Measurements from ENCODE around the gene HOOK2.

HOOK2 gene

DNA sequence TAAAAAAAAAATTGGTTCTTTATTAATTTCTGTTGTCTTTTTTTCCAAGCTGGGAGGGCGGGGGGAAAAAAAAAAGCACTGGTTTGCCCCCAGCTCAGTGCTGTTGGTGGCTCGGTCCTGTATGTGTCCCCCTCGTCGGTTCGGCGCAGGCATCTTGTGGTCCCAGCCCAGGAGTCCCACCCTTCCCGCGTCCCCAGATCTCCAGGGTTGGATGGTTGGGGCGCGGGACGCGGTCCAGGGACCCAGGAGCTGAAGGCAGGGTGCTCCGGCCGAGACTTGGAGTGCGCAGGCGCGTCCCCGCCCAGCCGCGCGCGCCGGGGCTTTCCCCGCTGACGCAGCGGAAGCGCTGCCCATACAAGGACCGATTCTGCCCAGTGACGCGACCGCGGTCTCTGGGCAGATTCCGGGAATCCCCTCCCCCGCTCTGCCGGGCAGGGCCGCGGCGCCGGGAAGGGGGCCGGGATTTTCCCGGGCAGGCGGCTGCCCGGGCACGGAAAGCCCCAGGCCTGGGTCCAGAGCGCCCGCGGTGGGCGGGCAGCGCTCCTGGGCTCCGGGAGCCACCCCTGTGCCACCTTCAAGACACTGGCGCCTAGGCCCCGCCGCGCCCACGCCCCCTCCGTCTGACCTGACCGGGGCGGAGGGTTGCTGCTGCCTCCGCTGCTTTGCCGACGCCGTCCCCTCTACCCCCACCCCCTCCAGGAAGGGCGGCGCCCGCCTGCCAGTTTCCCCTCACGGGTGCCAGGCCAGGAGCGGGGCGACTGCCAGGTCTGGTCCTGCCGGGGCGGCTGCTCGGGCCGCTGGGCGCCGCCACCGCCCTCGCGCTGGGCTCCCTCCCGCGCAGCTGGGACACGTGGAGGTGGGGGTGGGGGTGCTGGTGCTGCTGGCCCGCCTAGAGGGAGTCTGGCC is 18.2 kb upstream of the HOOK2 start:
- DNase-seq = peak; percentile 89

DNA sequence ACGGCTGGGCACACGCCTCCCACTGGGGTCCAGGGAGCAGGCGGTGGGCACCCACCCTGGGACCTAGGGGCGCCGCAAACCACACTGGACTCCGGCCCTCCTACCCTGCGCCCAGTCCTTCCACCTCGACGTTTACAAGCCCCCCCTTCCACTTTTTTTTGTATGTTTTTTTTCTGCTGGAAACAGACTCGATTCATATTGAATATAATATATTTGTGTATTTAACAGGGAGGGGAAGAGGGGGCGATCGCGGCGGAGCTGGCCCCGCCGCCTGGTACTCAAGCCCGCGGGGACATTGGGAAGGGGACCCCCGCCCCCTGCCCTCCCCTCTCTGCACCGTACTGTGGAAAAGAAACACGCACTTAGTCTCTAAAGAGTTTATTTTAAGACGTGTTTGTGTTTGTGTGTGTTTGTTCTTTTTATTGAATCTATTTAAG is 17.5 kb upstream of the HOOK2 start:
- DNase-seq = no peak

GRCh38 chr19:12792051-12792852 is 16.9 kb upstream of the HOOK2 start:
- DNase-seq = peak; percentile 71

GRCh38 chr19:12791345-12792050 is 16.1 kb upstream of the HOOK2 start, which contains the start of gene JUNB:
Gene JUNB (plus strand): TSS chr19:12791486. CDS start chr19:12791772, 286 bp downstream.
- DNase-seq = peak; percentile 92

DNA sequence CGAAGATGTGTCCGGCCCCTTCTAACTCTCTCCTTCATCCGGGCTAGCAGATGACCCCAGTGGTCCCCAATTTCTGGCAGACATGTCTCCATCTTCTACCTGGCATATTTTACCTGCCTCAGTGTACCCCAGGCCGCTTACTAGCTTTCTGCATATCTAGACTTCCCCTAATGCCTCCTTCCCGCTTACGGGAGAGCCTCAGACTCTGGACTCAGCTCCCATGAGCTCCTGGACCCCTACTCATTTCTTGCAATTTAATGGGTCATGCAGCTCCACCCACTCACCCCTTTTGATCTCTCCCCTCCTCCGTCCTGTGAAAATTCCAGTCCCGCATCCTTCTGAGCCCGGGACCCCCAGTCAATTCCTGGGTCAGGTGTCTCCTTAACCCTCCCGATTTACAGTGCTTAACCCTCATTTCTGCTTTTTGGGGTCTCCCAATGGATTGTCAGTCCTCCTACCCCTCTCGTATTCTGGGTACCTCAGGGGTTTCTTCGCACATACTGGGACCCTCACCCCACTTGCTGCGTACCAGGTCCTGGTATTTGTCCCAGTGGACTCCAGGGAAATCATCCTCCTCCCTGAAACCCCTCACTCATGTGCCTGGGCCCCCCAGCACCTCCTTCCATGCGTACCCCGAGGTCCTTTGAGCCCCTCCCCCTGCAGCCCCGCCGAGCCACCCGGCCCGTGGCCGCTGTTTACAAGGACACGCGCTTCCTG is 15.4 kb upstream of the HOOK2 start:
- no peak for DNase-seq

DNA sequence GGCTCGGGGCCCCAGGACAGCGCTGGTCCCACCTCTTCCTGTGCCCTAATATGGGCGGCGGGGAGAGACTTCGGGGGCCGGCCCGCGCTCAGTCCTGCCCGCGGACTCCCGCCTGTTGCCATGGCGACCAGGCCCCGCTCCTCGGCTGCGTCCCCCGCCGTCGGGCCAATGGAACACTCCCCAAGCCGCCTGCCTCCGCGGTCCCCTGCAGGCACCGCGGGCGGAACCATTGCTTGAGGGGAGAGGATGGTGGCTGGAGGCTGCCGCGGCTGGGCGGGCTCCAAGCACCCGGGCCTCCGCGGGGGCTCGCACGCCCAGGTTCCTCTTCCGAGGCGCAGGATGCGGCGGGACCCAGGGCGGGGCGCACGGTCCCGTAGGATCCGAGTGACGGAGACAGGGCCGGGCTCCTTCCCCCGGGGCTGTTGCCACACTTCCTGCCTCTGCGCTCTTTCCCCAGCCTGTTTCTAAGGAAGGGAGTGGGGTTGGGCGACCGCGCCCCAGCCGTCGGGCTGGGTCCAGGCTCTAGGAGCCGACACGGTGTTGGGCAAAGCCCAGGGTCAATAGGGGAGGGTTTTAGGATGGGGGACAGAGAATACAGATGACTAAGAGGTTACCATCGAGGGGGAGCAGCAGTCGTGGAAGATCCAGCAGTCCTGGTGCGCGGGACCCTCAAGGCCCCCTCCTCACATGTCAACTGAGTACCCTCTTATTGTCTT is 14.7 kb upstream of the HOOK2 start:
- peak; percentile 93 for DNase-seq

- no peak for DNase-seq
These were observed 13.9 kb upstream of the HOOK2 start for GRCh38 chr19:12789098-12789903.

- no peak for DNase-seq
These were observed 13.3 kb upstream of the HOOK2 start for GRCh38 chr19:12788682-12789097.

DNA sequence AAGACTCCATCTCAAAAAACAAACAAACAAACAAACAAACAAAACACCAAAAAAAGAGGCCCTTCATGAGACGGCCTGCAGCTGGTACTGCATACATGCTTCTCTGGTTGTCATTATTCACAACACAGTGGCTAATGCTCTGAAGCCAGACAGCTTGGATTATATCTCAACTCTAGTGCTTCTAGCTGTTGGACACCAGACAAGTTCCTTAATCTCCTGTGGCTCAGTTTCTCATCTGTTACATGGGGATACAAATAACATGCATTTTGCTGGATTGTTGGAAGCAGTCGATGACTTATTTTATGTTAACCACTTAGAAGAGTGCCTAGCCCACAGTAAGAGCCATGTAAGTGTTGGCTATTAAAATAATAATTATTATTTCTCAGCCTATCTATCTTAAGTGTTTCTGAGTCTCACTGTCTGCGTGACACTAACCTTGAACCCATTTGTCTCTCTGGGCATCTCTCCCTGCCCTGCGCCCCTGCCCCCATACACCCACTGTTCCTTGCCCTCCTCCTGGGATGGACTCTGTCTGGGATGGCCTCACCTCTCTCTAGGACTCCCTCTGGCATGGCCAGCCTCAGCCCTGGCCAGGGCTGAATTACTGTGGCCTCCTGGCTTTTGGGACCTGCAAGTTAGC is 12.8 kb upstream of the HOOK2 start:
- no peak for DNase-seq

GRCh38 chr19:12787458-12787857 is 12.1 kb upstream of the HOOK2 start:
- no peak for DNase-seq

- DNase-seq = no peak
These were observed 11.6 kb upstream of the HOOK2 start for GRCh38 chr19:12786952-12787351.

DNA sequence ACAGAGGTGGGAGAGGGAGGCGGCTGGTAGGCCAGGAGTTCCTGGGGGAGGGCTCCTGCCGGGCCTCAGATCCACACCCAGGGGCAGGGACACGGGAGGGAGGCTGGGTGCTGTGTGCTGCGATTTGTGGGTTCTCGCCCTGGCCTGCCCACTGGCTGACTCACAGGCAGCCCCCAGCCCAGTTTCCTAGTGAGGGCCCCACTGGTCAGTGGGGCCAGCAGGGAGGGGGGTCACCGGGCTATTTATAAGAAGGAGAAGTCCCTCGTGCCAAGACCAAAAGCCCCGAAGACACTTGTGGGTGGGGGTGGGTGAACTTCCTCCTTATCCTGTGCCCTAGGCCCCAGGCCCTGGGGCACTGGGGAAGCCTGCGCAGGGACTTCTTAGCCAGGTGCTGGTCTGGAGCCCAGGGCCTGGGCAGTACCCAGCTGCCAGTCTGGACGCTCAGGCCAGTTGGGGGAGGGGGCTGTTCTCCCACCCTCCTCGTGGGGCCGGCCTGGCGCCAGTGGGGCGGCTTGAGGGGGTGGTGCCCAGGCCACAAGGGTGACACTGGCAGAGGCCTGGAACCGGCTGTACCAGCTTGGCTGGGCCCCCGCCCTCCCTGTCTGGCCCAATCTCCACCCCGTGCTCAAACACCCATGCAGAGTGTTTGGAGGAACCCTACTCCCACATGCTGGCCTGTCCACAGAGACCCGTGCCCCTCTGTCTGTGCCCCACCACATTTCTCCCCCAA is 11.0 kb upstream of the HOOK2 start:
- DNase-seq = no peak

DNA sequence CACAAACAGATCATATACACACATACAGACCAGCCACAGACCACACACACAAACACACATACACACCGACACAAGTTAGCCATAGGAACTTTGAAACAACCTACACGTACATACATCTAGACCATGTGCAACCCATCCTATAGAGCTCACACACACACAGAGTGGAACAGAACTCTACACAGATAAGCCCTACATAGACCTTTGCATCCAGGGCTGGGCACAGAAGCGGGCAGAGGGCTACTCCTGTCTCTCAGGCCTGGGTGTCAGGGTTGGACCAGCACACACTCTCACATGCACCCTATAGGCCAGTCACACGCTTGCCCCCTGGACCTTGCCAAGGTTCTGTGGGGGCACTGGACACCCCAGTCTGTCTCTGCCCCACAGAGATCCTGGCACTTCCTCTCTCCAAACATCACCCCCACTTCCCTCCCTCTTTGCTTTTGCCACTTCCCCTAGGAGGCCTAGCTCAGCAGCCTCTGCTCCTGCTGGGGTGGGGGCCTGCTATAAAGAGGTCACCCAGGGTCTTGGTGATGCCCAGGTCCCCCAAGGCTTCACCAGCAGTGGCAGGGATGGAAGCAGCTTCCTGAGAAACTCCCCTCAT is 10.2 kb upstream of the HOOK2 start:
- no peak for DNase-seq

DNA sequence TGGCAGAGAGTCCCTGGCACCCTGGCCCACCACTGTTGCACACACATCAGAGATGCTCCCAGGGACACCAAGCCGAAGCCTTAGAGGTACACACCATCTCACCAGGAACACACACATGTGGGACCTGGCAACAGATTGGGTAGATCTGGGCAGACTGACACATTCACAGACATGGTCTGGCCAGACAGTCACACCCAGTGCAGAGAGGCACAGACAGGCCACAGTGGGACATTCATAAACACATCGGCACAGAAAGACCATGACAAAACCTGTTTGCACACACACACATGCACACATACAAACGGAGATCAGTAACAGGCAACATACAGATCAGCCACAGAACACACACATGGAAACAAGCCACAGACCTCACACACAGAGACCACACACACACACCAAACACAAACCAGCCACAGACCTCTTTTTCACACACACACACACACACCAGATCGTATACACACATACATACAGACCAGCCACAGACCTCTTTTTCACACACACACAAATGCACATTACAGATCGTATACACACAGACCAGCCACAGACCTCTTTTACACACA is 9.6 kb upstream of the HOOK2 start:
- no peak for DNase-seq

DNA sequence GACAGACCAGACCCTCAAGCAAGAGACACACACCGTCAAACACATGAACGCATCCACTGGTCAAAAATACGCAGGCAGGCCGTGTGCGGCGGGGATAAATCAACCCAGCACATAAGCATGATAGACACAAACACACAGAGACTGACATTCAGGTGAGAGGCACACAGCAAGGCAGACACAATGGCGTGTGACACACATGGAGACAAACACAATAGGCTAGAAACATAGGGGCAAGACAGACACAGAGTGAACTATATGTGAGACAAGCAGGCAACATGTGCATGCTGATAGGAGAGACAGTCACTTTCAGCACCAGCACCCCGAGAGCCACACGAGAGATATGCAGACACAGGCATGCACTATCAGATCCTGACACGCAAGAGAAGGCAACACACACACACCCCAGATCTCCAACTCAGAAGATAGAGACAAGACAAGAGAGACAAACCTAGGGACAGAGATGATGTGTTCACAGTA is 9.1 kb upstream of the HOOK2 start:
- DNase-seq = no peak

- DNase-seq = no peak
These were observed 8.6 kb upstream of the HOOK2 start for GRCh38 chr19:12783849-12784393.

GRCh38 chr19:12783291-12783848 is 8.0 kb upstream of the HOOK2 start:
- no peak for DNase-seq
